ENCODE results near the gene LSR. TPM values are rescaled to one million over a fixed set of nuclear protein-coding genes. Genes with fewer than 3 reads are reported as not detected.
"Not testable (repeated sequence)": the region's sequence is repeated elsewhere in the genome, so short reads cannot be mapped to it uniquely, and the experiment has no call there.

Gene LSR
- total and polyA plus RNA-seq, 2 donors, result 4.2 to 27.9 TPM

DNA sequence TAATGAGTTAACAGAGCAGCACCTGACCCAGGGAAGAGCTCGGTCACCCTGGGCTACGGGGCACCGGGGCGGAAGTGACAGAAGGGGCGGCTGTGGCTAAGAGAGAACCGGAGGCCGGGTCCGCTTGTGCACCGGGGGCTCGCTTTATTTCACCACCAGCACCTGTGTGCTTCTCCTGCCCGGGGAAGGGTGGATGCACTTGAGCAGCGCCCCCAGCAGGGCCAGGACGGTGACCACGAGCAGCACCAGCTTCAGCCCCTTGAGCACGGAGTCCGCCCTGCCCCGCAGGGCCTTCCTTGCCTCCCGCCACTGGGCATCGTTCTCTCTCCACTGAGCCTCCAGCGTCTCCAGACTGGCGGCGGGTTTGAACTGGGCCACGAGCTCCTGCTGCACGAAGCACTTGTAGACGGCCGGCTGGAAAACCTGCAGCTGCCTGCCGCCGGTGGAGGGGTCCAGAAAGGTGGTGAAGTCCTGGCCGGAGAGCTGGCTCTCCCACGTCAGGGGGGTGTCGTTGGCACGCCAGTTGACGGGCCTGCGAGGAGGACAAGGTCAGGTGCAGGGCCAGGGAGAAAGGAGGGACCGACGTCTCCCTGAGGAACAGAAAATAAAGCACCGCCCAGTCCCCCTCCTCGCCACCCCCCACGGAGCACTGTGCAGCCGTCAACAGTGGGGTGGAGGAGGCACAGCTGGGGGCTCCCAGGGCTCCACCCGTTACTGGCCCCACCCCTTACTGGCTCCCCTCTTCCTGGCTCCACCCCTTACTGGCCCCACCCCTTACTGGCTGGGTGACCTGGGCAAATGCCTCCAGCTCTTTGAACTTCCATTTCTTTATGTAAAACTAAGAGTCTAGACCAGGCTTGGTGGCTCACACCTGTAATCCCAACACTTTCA is 23.9 kb upstream of the LSR start:
- 47% methylated on average over 41 of the region's 41 CpGs for WGBS
- Histone ChIP-seq H3K36me3 (ENCODE audit: insufficient read depth) (no peaks in the 10 kb centered on the region), H3K27ac (ENCODE audit: low read depth) (no peak overlapping the region), H3K4me1 (ENCODE audit: insufficient read depth) (no peaks in the 10 kb centered on the region), H3K4me3 (ENCODE audit: low read depth, low read length) (no peak overlapping the region)
- DNase-seq (ENCODE audit: extremely low spot score), result no peak

DNA sequence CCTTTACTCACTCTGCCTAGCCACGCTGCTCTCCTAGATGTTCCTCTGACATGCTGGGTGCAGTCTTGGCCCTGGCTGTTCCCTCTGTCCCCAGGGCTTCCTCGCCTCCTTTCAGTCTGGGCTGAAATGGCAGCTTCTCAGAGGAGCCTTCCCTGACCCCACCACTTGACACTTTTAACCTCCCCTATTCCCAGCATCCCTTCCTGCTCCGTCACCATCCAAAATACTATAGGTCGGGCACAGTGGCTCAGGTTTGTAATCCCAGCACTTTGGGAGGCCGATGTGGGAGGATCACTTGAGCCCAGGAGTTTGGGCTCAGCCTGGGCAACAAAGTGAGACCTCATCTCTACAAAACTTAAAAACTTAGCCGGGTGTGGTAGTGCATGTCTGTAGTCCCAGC is 22.9 kb upstream of the LSR start:
- 86% methylated on average over 6 of the region's 6 CpGs for WGBS

DNA sequence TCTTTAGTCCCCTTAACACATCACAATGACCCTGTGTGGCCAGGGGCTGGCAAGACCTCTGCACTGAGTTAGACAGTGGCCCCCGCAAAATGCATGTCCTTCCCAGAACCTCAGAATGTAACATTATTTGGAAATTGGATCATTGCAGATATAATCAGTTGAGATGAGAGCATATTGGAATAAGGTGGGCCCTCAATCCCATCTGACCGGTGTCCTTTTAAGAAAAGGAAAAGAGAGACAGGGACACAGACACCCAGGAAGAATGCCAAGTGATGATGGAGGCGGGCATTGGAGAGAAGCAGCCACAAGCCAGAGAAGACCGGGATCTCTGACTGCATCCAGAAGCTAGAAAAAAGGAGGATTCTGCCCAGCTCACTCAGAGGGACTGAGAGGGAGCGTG is 22.1 kb upstream of the LSR start:
- no peak for DNase-seq (ENCODE audit: extremely low spot score)
- no peaks in the 10 kb centered on the region for H3K36me3 ChIP-seq (ENCODE audit: insufficient read depth)
- H3K4me1 ChIP-seq (ENCODE audit: insufficient read depth), result no peaks in the 10 kb centered on the region
- no peak overlapping the region for H3K4me3 ChIP-seq (ENCODE audit: low read depth, low read length)
- WGBS, result 80% methylated on average over 5 of the region's 5 CpGs
- no peak overlapping the region for H3K27ac ChIP-seq (ENCODE audit: low read depth)

More for the DNA sequence above, 22.9 kb upstream of the LSR start:
- Histone ChIP-seq H3K27ac (ENCODE audit: low read depth) (no peak overlapping the region), H3K4me1 (ENCODE audit: insufficient read depth) (no peaks in the 10 kb centered on the region), H3K36me3 (ENCODE audit: insufficient read depth) (no peaks in the 10 kb centered on the region), H3K4me3 (ENCODE audit: low read depth, low read length) (no peak overlapping the region)
- no peak for DNase-seq (ENCODE audit: extremely low spot score)

DNA sequence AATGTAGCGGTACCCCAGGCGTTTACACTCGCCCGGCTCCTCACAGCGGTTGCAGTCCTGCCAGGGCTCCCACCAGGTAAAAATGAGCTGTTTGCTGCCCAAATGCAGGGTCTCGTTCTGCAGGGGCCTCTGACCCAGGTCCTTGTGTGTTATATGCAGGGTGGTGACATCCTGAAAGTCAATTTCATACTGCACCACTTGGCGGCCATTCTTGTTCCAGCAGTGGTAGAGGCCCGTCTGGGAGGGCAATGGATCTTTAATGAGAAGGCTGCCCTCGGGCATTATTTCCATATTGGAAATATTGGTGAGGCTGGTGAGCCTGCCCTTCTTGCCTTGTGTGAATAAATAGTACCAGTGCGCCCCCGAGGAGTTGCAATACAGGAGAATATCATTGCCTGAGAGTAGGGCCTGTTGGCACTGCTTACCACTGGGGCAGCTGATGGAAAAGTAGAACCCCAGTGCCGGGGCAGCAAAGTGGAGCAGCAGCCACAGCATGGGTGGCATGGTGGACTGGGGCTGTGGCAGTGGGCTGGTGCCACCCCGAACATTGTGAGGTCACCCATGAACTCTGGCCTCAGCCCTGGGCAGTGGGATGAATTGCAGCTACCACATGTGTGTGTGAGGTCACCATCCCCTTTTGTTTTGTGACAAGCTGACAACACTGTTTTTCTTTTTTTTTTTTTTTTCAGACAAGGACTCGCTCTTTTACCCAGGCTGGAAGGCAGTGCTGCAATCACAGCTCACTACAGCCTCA is 20.4 kb upstream of the LSR start, which contains the start of gene FAM187B:
Gene FAM187B (minus strand): TSS at position 563 of the 754 bp plus-strand sequence. CDS start 59 bp downstream, at position 504.
- 83% methylated on average over 14 of the region's 14 CpGs for WGBS
- DNase-seq (ENCODE audit: extremely low spot score), result no peak
- no peak within 1 kb of the TSS for H3K27ac ChIP-seq (ENCODE audit: low read depth)
- H3K36me3 ChIP-seq (ENCODE audit: insufficient read depth), result no peaks in the 10 kb centered on the region
- H3K4me3 ChIP-seq (ENCODE audit: low read depth, low read length), result no peak within 1 kb of the TSS
- H3K4me1 ChIP-seq (ENCODE audit: insufficient read depth), result no peaks in the 10 kb centered on the region

DNA sequence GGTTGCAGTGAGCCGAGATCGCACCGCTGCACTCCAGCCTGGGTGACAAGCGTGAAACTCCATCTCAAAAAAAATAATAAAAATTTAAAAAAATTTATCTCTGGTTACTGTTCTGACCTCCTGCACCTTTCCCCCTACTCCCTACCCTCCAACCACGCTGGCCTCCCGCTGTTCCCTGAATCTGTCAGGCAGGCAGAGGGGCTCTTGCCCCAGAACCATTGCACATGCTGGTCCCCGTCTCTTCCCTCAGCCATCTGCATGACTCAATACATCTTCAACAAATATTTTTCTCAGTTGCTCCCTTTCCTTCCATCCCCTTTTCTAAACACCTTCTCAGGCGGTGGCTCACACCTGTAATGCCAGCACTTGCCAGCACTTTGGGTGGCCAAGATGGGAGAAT is 19.2 kb upstream of the LSR start:
- 89% methylated on average over 8 of the region's 8 CpGs for WGBS
- DNase-seq (ENCODE audit: extremely low spot score), result no peak
- no peak overlapping the region for H3K4me3 ChIP-seq (ENCODE audit: low read depth, low read length)
- H3K36me3 ChIP-seq (ENCODE audit: insufficient read depth), result no peaks in the 10 kb centered on the region
- no peak overlapping the region for H3K27ac ChIP-seq (ENCODE audit: low read depth)
- H3K4me1 ChIP-seq (ENCODE audit: insufficient read depth), result no peaks in the 10 kb centered on the region

DNA sequence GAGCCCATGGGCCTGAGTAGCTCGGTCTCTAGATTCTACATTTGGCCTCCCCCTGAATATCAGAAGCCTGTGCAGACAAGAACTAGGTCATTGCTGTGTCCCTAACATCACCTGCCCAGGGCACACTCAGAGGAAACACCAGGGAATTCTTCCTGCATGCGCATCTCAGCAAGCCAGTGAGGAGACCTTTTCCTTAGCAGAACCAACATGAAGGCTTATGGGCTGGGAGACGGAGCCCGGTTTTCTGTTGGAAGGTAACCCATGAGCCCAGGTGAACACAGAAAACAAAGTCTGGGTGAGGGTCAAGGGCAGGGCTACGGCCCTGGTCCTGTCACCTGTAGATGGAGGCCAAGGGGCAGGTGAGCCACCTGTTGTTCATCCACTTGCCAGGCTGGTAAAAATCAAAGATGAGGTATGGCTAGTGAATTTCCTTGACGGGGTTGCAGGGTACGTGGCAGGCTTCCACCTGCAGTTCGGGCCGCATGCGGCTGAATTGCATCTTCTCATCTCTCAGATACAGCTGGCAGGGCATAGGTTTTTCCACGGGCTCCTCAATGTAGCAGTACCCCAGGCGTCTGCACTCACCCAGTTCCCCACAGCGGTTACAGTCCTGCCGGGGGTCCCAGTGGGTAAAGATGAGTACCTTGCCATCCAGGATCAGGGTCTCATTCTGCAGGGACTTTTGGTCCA is 16.7 kb upstream of the LSR start:
- no peaks in the 10 kb centered on the region for H3K4me1 ChIP-seq (ENCODE audit: insufficient read depth)
- DNase-seq (ENCODE audit: extremely low spot score), result no peak
- no peak overlapping the region for H3K27ac ChIP-seq (ENCODE audit: low read depth)
- no peaks in the 10 kb centered on the region for H3K36me3 ChIP-seq (ENCODE audit: insufficient read depth)
- WGBS, result 87% methylated on average over 14 of the region's 14 CpGs
- no peak overlapping the region for H3K4me3 ChIP-seq (ENCODE audit: low read depth, low read length)

DNA sequence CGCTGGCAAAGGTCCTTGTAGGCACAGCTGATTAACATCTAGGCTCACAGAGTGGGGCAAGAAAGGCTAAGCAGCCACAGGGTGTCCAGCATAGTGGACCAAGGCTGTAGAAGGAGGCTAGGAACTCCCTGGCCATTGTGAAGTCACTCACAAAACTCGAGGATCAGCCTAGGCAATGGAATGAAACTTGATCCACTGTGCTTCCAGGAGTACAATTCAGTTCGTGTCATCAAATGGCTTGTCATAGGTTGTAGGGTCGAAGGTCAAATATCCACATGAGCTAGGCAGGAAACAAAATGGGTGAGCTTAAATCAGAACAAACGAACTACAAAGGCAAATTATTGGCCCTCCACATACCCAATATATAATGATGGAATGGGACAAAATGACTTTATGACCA is 15.9 kb upstream of the LSR start:
- WGBS, result 57% methylated on average over 5 of the region's 5 CpGs
- Histone ChIP-seq H3K36me3 (ENCODE audit: insufficient read depth) (no peaks in the 10 kb centered on the region), H3K4me1 (ENCODE audit: insufficient read depth) (no peaks in the 10 kb centered on the region), H3K27ac (ENCODE audit: low read depth) (no peak overlapping the region), H3K4me3 (ENCODE audit: low read depth, low read length) (no peak overlapping the region)
- DNase-seq (ENCODE audit: extremely low spot score), result no peak

DNA sequence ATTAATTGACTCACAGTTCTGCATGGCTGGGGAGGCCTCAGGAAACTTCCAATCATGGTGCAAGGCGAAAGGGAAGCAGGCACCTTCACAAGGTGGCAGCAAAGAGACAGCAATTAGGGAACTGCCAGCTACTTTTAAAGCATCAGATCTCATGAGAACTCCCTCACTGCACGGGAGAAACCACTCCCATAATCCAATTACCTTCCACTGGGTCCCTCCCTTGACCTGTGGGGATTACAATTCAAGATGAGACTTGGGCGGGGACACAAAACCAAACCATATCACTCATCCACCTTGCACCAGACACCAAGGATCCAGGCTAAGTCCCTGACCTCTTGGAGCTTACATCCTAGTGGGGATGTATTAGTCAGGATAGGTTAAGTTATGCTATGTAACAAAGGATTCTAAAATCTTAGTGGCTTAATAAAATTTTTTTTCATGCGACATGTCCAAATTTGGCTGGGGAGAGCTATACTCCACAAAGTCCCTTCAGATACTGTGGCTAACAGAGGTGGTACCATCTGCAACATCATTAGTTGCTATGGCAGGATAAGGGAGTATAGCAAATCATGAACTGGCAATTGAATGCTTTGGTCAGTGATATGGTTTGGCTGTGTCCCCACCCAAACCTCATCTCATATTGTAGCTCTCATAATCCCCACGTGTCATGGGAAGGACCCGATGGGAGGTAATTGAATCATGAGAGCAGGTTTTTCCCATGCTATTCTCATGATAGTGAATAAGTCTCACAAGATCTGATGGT is 12.0 kb upstream of the LSR start:
- H3K27ac ChIP-seq (ENCODE audit: low read depth), result no peak overlapping the region
- 76% methylated on average over 6 of the region's 6 CpGs for WGBS
- H3K4me1 ChIP-seq (ENCODE audit: insufficient read depth), result no peaks in the 10 kb centered on the region
- DNase-seq (ENCODE audit: extremely low spot score), result no peak
- no peak overlapping the region for H3K4me3 ChIP-seq (ENCODE audit: low read depth, low read length)
- H3K36me3 ChIP-seq (ENCODE audit: insufficient read depth), result no peaks in the 10 kb centered on the region

DNA sequence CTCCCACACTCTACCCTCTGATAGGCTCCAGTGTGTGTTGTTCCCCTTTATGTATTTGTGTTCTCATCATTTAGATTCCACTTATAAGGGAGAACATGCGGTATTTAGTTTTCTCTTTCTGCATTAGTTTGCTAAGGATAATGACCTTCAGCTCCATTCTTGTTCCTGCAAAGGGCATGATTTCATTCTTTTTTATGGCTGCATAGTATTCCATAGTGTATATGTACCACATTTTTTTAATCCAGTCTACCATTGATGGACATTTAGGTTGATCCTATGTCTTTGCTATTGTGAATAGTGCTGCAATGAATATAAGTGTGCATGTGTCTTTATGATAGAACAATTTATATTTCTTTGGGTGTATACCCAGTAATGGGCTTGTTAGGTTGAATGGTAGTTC is 9.2 kb upstream of the LSR start:
- not testable (repeated sequence) for H3K4me1 ChIP-seq (ENCODE audit: insufficient read depth); H3K36me3 ChIP-seq (ENCODE audit: insufficient read depth); H3K4me3 ChIP-seq (ENCODE audit: low read depth, low read length); H3K27ac ChIP-seq (ENCODE audit: low read depth); DNase-seq (ENCODE audit: extremely low spot score)
- WGBS, result 83% methylated on average over 1 of the region's 1 CpG

DNA sequence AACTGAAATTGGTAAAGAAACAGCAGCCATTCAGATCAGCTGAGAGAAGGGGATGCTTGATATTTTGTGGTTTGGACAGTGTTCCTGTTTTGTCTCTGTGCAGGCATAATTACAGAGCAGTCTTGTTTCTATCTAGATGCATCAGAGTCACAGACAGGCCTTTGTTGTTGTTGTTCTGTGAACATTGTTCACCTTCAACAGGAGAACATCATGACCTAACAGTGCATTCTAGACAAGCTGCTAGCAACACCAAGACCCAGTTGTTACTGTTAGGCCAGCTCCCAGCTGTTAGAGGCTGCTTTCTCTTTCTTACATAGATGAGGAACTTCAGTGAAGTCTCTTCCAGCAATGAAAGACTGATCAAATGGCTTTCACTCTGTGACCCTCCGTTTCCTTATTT is 8.5 kb upstream of the LSR start:
- 89% methylated on average over 1 of the region's 1 CpG for WGBS
- no peak for DNase-seq (ENCODE audit: extremely low spot score)
- H3K27ac ChIP-seq (ENCODE audit: low read depth), result no peak overlapping the region
- H3K4me3 ChIP-seq (ENCODE audit: low read depth, low read length), result no peak overlapping the region
- H3K4me1 ChIP-seq (ENCODE audit: insufficient read depth), result no peaks in the 10 kb centered on the region
- H3K36me3 ChIP-seq (ENCODE audit: insufficient read depth), result no peaks in the 10 kb centered on the region

DNA sequence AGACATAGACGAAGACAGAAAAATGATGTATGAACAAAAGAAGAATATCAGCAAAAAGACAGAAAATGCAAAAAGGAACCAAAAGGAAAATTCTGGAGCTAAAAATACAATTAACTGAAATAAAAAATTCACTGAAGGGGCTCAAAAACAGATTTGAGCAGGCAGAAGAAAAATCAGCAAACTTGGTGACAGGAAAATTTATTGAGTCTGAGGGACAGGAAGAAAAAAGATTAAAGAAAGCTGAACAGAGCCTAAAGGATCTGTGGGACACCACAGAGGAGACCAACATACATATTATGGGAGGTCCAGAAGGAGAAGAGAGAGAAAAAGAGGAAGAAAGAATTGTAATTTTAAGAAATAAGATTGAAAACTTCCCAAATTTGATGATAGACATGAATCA is 7.4 kb upstream of the LSR start:
- H3K36me3 ChIP-seq (ENCODE audit: insufficient read depth), result no peaks in the 10 kb centered on the region
- DNase-seq (ENCODE audit: extremely low spot score), result no peak
- WGBS, result 92% methylated on average over 1 of the region's 1 CpG

DNA sequence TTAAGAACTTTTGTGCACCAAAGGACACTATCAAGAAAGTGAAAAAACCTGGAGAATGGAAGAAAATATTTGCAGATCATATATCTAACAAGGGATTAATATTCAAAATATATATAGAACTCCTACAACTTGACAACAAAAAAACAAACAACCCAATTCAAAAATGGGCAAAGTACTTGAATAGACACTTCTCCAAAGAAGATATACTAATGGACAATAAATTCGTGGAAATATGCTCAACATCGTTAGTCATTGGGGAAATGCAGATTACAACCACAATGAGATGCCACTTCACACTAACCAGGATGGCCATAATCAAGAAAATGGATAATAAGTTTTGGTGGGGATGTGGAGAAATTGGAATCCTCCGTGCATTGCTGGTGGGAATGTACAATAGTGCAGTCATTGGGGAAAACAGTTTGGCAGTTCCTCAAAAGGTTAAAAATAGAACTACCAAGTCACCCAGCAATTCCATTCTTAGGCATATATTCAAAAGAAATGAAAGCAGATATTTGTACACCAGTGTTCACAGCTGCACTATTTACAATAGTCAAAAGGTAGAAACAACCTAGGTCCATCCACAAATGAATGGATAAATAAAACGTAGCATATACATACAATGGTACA is 2.2 kb upstream of the LSR start:
- Histone ChIP-seq H3K27ac (ENCODE audit: low read depth) (no peak overlapping the region), H3K4me1 (ENCODE audit: insufficient read depth) (no peaks in the 10 kb centered on the region), H3K4me3 (ENCODE audit: low read depth, low read length) (no peak overlapping the region), H3K36me3 (ENCODE audit: insufficient read depth) (no peaks in the 10 kb centered on the region)
- DNase-seq (ENCODE audit: extremely low spot score), result no peak
- WGBS, result 80% methylated on average over 4 of the region's 4 CpGs

More for the DNA sequence above, 7.4 kb upstream of the LSR start:
- Histone ChIP-seq H3K4me3 (ENCODE audit: low read depth, low read length) (no peak overlapping the region), H3K27ac (ENCODE audit: low read depth) (no peak overlapping the region), H3K4me1 (ENCODE audit: insufficient read depth) (no peaks in the 10 kb centered on the region)

Data from urinary bladder (tissue), 4 donors.